Esophagus (tissue), 2 donors: ENCODE measurements around the gene CPLX3. TPM values are rescaled to one million over a fixed set of nuclear protein-coding genes. Genes with fewer than 3 reads are reported as not detected.

Experiments
- H3K27ac ChIP-seq, 2 donors: one replicate each; pipeline ENCODE4 v1.5.1; 2013; ENCODE audit warnings: low read depth in 2 of 2, mild to moderate bottlenecking in 2 of 2, inconsistent platforms in 1 of 2, low read length in 1 of 2, moderate library complexity in 1 of 2
- H3K27me3 ChIP-seq, 2 donors: one replicate each; pipeline ENCODE4 v1.6.1; 2013; ENCODE audit warnings: low read length in 2 of 2, control low read depth in 1 of 2, mild to moderate bottlenecking in 1 of 2; ENCODE audit not compliant: insufficient read depth in 2 of 2, control insufficient read depth in 1 of 2
- H3K36me3 ChIP-seq, 2 donors: one replicate each; pipeline ENCODE4 v1.6.1; 2013; ENCODE audit warnings: low read length in 1 of 2; ENCODE audit not compliant: control insufficient read depth in 2 of 2, insufficient read depth in 2 of 2
- H3K4me1 ChIP-seq, 2 donors: one replicate each; pipeline ENCODE4 v1.6.1; 2013; ENCODE audit warnings: low read length in 1 of 2; ENCODE audit not compliant: control insufficient read depth in 2 of 2, insufficient read depth in 2 of 2
- H3K4me3 ChIP-seq, 2 donors: one replicate each; pipeline ENCODE4 v1.5.1; 2013; ENCODE audit warnings: low read length in 2 of 2, mild to moderate bottlenecking in 2 of 2, low read depth in 1 of 2, moderate library complexity in 1 of 2
- H3K9me3 ChIP-seq, 2 donors: one replicate each; pipeline ENCODE4 v1.6.1; 2013; ENCODE audit warnings: mild to moderate bottlenecking in 2 of 2, low read depth in 1 of 2, low read length in 1 of 2, moderate library complexity in 1 of 2; ENCODE audit not compliant: control insufficient read depth in 2 of 2, insufficient read depth in 1 of 2
- WGBS, 2 donors: extraction: QIAGEN DNeasy Blood & Tissue Kit; methylation state at CpG; one replicate each; pipeline ENCODE4 v1.1.7; 2013; 5-methylcytosine and 5-hydroxymethylcytosine counted together
- polyA plus RNA-seq, 2 donors: library from polyadenylated mRNA; stranded (reverse); fragments of 200-250 nt; gene quantifications; one replicate each; pipeline ENCODE4 v1.2.3, GENCODE V29; 2013
- donor health status: healthy with polysubstance abuse.
- donor health status: Bipolar disorder and iron deficiency.

CPLX3 gene
- polyA plus RNA-seq, 2 donors, result 0.48 to 1.2 TPM

DNA sequence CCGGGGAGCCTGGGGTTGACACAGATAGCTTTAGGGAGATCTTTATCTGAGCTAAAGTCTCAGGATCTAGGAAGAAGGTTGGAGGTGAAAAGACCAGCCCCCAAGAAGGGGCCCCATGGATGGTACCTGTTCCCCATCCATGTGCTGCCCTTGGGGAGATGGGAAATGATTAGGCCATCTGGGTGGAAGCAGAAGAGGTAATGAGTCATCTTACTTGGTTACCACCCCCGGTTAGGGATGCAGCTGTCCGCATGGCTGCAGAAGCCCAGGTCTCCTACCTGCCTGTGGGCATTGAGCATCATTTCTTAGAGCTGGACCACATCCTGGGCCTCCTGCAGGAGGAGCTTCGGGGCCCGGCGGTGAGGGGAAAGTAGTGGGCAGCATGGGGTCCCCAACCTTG is 3.1 kb upstream of the CPLX3 start:
- WGBS, 2 donors, result 73 to 75% methylated on average over 3 to 6 of the region's 6 CpGs
- no peak overlapping the region for H3K27ac ChIP-seq
- no peaks in the 10 kb centered on the region for H3K9me3 ChIP-seq
- no peak overlapping the region for H3K4me3 ChIP-seq
- peaks cover 0 to 3% of the 10 kb centered on the region in 2 donors for H3K27me3 ChIP-seq
- no peaks in the 10 kb centered on the region for H3K36me3 ChIP-seq
- peaks cover 5 to 6% of the 10 kb centered on the region in 2 donors for H3K4me1 ChIP-seq

DNA sequence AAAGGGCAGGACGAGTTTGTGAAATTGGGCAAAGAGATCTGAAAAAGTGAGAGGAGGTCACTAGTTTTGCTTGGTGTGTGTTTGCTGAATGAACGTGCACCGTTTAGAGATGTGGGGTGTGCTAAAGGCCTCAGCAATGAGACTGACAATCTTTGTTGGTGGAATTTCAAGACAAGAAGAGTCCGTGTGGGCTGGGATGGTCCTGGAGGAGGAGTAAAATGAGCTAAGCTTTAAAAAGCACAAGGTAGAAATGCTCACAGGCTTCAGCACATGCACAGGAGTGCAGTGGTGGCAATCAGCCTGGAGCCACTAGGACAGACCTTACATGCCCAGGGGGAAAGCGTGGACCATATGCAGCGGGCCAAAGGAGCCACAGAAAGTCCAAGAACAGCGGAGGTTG is 1.5 kb upstream of the CPLX3 start:
- H3K27ac ChIP-seq, result no peak overlapping the region
- H3K9me3 ChIP-seq, result no peaks in the 10 kb centered on the region
- peaks cover 0 to 5% of the 10 kb centered on the region in 2 donors for H3K4me1 ChIP-seq
- H3K27me3 ChIP-seq, result peaks cover 0 to 3% of the 10 kb centered on the region in 2 donors
- no peaks in the 10 kb centered on the region for H3K36me3 ChIP-seq
- H3K4me3 ChIP-seq, result no peak overlapping the region
- 71 to 72% methylated on average over 7 of the region's 7 CpGs for WGBS, 2 donors

DNA sequence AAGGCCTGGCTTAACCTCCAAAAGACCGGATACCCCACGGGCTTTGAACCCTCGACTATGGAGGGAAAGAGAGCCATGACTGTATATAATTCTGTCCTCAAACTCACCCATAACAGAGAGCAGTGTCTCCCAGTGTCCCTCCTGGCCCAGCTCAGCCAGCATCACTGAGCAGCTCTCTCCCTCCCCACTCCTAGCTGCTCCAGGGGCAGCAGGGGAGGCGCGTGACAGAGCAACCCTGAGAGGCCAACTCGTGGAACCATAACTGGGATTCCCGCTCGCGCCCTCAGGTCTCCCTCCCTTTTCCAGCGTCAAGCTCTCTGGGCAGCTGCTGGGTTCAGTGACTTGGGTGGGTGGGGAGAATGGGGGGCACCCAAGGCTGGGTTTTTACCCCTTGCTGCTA is 561 bp upstream of the CPLX3 start:
- no peak overlapping the region for H3K4me3 ChIP-seq
- H3K4me1 ChIP-seq, result peaks cover 0 to 5% of the 10 kb centered on the region in 2 donors
- peaks cover 0 to 3% of the 10 kb centered on the region in 2 donors for H3K27me3 ChIP-seq
- no peaks in the 10 kb centered on the region for H3K9me3 ChIP-seq
- WGBS, 2 donors, result 50 to 56% methylated on average over 10 of the region's 10 CpGs
- H3K36me3 ChIP-seq, result no peaks in the 10 kb centered on the region
- no peak overlapping the region for H3K27ac ChIP-seq

DNA sequence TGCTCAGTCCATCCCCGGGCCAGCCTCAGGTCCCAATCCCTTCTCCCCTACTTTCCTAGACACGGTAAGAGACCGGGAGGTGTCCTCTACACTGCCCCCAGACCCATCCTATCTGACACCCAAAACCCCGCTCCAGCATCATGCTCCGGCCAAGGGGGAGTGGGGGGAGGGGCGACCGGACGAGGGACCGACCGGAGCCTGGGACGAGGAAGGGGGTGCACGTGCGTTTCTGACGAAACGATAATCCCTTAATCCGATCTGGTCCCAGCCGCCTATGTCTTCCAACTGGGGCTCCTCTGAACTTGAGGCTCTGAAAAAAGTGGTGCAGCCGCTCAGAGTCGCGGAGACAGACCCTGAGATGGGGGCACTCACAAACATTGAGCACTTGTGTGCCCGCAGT is 494 bp downstream of the CPLX3 start:
- Histone ChIP-seq H3K27ac (no peak overlapping the region), H3K9me3 (no peaks in the 10 kb centered on the region), H3K27me3 (peaks cover 0 to 3% of the 10 kb centered on the region in 2 donors), H3K4me1 (peaks cover 0 to 5% of the 10 kb centered on the region in 2 donors), H3K4me3 (no peak overlapping the region), H3K36me3 (no peaks in the 10 kb centered on the region)
- WGBS, 2 donors, result 17 to 22% methylated on average over 21 of the region's 21 CpGs

DNA sequence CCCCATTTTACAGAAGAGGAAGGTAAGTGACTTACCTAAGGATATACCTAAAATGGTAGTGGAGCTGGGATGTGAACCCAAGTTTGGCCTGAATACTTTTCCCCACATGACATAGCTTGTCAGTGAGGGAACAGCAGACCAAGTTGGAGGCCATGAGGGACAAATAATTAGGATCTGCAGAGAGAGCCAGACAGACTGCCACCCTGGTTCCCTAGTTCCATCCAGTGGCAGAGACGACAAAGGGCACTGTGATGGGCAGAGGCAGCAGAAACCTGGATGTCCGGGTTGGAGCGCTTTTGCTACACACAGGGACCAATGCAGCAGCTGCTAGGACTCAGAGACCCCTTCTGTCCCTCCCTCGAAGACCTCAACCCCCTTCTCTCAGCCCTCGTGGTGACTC is 1.2 kb downstream of the CPLX3 start:
- H3K4me3 ChIP-seq, result no peak overlapping the region

DNA sequence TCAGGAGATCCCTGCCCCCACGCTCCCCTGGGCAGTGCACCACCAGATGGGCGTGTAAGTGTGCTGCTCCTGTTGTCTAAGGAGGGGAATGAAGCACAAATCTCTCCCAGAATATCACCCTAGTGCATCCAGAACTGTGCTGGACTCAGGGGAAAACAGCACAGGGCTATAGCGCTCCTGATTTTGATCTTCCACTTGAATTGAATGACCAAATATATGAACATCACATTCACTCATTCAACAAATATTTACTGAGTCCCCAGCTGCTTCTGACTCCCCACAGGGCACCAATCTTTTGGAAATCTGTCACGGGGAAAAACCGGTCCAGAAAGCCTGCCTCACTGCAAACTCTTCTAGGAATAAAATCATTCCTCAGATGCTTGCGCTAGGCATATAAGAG is 2.4 kb downstream of the CPLX3 start:
- no peak overlapping the region for H3K27ac ChIP-seq
- peaks cover 2 to 5% of the 10 kb centered on the region in 2 donors for H3K4me1 ChIP-seq
- no peaks in the 10 kb centered on the region for H3K36me3 ChIP-seq
- 67 to 73% methylated on average over 6 of the region's 6 CpGs for WGBS, 2 donors
- no peak overlapping the region for H3K4me3 ChIP-seq
- no peaks in the 10 kb centered on the region for H3K9me3 ChIP-seq
- peaks cover 0 to 3% of the 10 kb centered on the region in 2 donors for H3K27me3 ChIP-seq

More for the DNA sequence above, 1.2 kb downstream of the CPLX3 start:
- peaks cover 0 to 3% of the 10 kb centered on the region in 2 donors for H3K27me3 ChIP-seq
- H3K4me1 ChIP-seq, result peaks cover 2 to 5% of the 10 kb centered on the region in 2 donors
- no peaks in the 10 kb centered on the region for H3K9me3 ChIP-seq
- H3K27ac ChIP-seq, result no peak overlapping the region
- WGBS, 2 donors, result 56 to 60% methylated on average over 5 of the region's 5 CpGs
- no peaks in the 10 kb centered on the region for H3K36me3 ChIP-seq

- Histone ChIP-seq H3K4me3 (no peak overlapping the region), H3K9me3 (no peaks in the 10 kb centered on the region), H3K27me3 (peaks cover 0 to 3% of the 10 kb centered on the region in 2 donors), H3K4me1 (peaks cover 2 to 5% of the 10 kb centered on the region in 2 donors), H3K36me3 (no peaks in the 10 kb centered on the region), H3K27ac (no peak overlapping the region)
- WGBS, 2 donors, result 59 to 67% methylated on average over 3 of the region's 3 CpGs
Observed at GRCh38 chr15:74829486-74829885, 3.1 kb downstream of the CPLX3 start.

DNA sequence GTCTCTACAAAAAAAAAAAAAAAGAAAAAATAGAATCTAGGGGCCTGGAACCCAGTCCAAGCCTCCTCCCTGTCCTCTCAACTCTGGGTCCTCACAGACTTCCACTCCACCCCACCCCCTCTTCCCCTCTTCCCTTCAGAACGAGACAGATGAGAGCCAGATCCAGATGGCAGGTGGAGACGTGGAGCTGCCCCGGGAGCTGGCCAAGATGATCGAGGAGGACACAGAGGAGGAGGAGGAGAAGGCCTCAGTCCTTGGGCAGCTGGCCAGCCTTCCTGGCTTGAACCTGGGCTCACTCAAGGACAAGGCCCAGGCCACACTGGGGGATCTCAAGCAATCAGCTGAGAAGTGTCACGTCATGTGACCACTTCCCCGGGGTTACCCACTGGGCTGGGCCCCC is 3.6 kb downstream of the CPLX3 start:
- H3K27ac ChIP-seq, result no peak overlapping the region
- peaks cover 0 to 3% of the 10 kb centered on the region in 2 donors for H3K27me3 ChIP-seq
- H3K4me1 ChIP-seq, result peaks cover 2 to 5% of the 10 kb centered on the region in 2 donors
- H3K4me3 ChIP-seq, result no peak overlapping the region
- no peaks in the 10 kb centered on the region for H3K36me3 ChIP-seq
- no peaks in the 10 kb centered on the region for H3K9me3 ChIP-seq
- 59 to 61% methylated on average over 6 of the region's 6 CpGs for WGBS, 2 donors

DNA sequence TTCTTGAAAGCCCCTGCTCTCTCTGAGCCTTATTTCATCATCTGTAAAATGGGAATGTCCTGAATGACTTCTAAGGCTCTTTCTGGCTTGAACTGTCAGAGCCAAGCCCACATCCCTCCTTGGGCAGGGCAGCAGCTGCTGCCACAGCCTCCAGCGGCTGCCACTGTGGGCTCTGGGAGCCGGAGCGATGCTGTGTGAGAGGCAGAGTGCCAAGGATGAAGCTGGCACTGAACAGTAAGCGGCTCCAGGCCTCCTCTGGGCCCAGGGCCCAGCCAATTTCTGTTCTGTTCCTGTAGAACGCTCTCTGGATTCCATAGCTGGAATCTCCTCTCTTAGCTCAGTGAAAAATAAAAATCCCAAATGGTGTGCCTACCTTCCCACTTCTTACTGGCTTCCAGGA is 4.4 kb downstream of the CPLX3 start:
- Histone ChIP-seq H3K36me3 (peaks cover 0 to 6% of the 10 kb centered on the region in 2 donors), H3K4me3 (no peak overlapping the region), H3K4me1 (peaks cover 2 to 5% of the 10 kb centered on the region in 2 donors), H3K27ac (no peak overlapping the region), H3K9me3 (no peaks in the 10 kb centered on the region), H3K27me3 (no peaks in the 10 kb centered on the region)
- WGBS, 2 donors, result 42% methylated on average over 5 of the region's 5 CpGs

- H3K4me3 ChIP-seq, result no peak overlapping the region
- no peak overlapping the region for H3K27ac ChIP-seq
- H3K27me3 ChIP-seq, result no peaks in the 10 kb centered on the region
- no peaks in the 10 kb centered on the region for H3K9me3 ChIP-seq
- 65% methylated on average over 15 of the region's 15 CpGs for WGBS, 2 donors
- peaks cover 0 to 2% of the 10 kb centered on the region in 2 donors for H3K4me1 ChIP-seq
- peaks cover 6 to 14% of the 10 kb centered on the region in 2 donors for H3K36me3 ChIP-seq
Observed at GRCh38 chr15:74831813-74832495, 5.5 kb downstream of the CPLX3 start.
